ENCODE results near the gene JUP.

The JUP gene

DNA sequence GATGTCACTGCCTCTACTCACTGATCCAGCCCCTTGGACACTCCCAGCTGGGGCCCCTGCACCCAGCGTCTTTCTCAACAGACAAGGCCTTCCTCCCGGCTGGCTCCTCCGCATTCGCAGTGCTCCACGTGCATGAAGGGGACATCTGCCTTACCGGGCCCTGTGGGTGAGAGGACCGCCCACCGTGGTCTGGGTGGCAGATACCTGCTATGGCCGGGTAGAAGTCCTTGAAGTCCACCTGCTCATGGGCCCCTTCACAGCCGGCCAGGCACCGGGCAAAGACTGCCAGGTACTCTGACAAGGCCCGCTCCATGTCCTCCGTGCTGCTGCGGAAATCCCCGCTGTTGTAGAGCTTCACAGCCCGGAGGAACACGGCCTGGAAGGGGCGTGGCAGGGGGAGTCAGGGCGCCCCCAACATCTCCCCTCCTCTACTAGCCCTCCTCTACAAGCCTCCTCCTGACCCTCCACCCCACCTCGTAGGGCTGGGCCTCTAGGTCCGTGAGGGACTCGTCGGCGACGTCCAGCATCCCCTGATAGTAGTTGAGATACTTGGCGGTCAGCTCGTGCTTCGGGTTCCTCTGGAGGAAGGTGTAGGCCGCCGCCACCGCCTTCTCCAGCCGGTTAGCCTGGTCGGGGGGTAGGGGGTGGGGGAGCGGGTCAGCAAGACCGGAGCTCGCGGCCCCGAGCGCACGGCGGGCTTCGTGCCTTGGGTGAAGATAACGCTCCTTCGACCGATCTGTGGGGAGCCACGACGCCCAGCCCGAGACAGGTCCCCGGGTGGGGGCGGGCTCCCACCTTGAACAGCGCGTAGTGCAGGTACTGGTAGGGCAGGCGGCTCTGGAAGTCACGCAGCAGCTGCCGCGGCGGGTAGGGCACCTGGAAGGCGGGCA, 24.4 kb upstream of the JUP start:
- DNase-seq (ENCODE audit: low spot score), result no peak

DNA sequence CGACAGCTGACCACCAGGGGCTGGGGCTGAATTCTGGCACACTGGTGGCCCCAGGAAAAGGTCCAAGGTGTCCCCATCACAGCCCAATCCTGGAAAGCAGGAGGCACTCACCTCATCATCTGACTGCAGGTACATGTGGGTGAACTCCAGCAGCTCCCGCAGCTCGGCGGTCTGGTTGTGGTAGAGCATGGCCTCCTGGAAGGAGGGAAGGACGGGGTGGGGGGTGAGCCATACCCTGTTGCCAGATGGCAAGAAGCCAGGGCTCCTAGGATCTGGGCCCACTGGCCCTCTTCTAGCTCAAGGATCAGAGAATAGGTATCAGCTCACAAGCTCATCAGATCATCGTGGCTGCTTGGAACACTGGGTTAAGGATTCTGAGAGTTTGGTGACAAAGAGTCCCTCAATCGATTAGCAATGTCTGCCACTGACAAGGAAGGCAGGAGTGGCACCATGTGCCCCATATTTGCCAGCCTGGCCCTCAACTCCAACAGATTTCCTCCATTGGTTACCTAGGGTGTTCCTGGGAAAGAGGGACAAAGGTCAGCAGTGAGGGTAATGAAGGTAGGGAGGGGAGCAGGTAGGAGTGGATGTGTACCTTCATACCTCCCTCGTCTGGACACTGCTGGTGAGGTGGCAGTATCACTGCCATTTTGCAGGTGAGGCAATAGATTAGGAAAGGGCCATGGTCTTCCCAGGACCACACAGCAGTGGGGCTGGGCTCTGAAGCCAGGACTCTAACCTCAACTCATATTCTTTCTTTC, 20.4 kb upstream of the JUP start:
- DNase-seq (ENCODE audit: low spot score), result no peak

DNA sequence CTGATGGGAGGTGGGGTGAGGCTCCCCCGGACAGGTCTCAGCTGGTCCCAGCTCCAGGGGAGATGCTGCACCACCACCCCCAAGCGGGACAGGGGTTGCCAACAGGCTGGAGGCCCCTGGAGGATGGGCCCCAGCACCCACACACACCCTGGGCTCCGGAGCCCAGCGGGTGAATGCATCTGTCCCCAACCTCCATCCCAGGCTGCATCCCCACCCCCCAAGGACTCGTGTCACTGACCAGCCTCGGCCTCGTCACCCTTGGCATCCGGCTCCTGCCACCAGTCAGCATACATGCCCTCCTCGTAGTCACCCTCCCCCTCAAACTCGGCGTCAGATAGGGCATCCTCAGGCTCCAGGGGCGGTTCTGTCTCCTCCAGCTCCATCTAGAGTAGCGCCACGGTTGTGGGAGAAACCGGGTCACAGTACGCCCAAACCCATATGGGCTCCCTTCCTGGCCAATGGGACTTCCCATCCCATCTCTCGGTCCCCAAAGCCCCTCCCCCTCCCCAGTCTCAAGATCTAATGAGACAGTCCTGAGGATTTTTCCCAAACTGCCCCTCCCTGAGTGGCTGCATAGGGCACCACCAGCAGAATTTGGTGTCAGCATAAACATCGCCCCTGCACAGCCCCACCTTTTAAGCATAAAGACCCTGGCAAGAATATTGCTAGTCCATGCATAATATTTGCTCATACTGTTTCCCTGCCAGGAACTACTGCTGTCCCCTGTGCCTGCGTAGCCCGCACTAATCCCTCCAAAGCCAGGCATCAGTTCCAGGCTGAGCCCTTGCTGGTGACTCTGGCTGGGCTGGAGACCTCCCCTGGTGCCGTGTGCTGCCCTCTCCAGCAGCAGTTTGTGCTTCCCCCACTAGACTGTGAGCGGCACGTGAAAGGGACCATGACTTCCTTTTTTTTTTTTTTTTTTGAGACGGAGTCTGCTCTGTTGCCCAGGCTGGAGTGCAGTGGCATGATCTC, 16.8 kb upstream of the JUP start:
- DNase-seq (ENCODE audit: low spot score), result no peak

DNA sequence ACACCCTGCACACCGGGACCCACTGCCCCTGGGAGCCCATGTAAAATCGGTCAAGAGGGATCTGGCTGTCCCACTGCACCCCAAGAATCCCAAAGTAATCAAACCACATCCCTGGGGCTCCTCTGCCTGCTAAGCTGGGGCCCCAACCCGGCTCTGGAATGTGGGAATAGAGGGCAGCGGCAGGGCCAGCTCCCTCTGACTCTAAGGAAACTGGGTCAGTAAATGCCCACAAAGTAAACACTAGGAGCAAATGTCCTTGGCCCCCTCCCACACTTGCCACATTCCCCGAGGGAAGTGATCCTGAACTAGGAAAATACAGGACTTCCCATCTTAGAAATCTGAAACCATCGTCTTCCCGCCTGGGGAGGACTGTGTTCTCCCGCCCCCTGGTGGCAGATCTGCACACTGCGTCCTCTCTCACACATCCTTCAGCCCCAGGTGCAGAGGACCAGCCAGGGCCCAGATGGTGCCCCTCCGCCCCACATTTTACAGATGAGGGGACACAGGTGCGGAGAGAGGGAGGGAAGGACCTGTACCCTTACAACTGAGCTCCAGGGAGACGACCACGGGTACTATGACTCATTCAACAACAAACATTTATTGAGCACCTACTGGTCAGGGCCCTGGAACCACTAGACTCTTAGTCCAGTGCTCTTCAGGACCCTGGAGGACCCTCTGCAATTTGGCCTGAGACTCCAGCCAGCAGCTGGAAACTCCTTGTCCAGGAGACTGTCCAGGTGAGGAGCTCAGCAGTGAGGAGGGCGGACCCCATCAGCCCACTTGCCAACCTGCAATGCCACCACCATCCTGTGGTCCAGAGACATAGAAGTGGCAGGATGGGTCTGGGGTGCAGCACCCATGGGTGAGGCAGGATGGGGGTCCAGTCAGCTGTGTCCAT, 15.1 kb upstream of the JUP start:
- DNase-seq (ENCODE audit: low spot score), result peak; percentile 82

DNA sequence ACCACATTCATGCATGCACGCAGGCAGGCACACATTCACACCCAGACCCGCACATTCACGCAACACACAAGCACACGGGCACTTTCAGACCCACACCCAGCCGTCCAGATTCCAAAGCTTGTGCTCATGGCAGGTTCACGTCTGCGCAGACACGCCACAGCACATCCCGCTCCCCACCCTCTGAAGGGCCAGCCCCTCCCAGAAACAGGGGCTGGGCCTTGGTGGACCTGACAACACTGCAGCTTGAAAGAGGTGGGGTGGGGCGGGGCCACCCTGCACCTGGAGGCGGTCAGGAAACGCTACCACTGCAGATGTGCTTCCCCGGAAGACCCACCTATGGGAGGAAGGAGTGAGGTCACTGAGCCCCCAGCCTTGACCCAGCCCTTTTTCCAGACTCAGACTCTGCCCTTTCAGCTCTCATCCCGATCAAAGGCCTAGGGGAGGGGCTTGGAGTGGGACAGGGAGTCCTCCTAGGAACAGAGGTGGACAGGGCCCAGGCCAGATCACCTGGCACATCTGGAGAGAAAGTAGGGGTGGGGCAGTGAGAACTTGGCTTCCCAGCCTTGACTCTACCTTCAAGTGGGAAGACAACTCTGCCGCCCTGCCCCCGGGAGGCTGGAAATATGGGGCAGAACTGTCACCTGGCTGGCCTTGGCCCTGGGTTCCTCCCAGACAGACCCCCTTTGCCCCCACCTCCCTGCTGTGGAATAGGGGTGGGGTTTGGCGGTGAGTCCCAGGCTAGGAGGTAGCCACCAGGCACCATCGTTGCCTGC, 14.3 kb upstream of the JUP start:
- peak; percentile 42 for DNase-seq (ENCODE audit: low spot score)

DNA sequence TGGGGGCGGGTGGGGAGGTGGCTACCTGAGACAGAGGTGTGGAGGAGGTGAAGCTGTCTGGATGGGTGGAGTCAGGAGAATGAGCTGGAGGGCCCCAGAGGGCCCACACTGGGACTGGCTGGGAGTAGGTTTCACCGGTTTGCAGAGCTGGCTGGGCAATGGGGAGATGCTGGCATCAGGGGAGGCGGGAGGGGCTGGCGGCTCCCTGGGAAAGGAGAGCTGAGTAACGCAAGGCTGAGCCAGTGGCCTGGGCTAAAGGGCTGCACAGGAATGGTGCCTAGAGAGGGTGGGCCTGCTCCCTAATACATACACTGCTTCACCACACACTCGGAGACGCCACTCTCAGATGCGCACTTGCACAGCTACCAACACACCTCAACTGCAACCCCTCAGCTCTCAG, 12.9 kb upstream of the JUP start:
- DNase-seq (ENCODE audit: low spot score), result no peak

DNA sequence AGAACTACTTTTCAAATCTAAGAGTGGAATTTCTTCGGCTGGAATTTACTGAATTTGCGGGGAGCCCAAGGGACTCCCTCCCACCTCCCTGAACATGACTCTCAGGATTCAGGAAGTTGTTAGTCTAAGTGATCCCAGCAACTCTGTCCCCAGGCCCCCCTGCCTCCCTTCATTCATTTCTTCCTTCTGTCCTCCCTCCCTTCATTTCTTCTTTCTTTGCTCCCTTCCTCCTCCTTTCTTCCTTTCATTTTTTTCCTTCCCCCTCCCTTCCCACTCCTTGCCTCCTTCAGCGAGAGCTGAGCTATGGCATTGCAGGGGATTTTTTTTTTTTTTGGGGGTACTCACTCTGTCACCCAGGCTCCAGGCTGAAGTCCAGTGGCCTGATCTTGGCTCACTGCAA, 10.9 kb upstream of the JUP start:
- DNase-seq (ENCODE audit: low spot score), result no peak

DNA sequence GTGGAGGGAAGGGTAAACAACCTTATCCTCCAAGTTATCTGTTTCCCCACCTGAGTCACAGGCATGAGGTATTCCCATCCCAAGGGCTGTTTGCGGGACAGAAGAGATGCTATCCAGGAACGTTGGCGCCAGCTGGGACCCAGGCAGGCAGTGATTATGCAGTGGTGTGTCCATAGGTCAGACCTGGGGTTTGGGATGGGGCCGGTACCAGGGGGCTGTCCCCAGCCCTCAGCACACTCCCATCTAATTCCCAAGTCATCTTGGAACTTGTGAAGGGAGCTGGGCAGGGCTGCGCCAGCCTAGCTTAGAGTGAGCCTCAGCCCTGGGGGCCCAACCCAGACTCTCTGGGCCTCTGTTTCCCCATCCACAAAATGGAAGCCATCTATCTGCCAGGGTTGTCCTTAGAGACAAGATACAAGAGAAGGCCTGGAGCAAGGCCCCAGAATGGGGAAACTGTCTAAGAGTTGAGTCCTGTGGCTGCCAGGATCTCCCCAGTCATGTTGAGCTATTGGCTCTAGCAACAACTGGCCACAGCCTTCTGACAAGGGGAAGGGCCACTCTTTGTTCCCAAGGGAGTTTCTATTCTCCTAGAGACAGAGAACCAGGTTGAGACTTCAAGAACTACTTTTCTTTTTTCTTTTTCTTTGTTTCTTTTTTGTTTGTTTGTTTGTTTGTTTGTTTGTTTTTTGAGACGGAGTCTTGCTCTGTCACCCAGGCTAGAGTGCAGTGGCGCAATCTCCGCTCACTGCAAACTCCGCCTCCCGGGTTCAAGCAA, 9.8 kb upstream of the JUP start:
- no peak for DNase-seq (ENCODE audit: low spot score)

DNA sequence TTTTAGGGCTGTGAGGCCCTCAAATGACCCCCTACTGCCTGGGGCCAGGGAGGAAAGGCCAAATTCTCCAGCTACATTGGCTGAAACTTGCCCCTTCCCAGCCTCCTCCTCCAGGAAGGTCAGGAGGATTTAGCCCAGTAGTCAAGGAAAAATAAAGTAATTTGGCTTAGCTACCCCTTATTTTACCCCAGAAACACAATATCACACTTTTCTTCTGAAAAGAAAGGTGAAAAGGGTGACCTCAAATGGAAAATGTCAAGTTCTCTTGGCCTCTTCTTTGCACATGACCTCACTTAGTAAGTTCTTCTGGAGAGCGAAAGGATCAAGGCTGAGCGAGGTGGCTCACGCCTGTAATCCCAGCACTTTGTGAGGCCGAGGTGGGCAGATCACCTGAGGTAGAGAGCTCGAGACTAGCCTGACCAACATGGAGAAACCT, 8.0 kb upstream of the JUP start:
- no peak for DNase-seq (ENCODE audit: low spot score)

DNA sequence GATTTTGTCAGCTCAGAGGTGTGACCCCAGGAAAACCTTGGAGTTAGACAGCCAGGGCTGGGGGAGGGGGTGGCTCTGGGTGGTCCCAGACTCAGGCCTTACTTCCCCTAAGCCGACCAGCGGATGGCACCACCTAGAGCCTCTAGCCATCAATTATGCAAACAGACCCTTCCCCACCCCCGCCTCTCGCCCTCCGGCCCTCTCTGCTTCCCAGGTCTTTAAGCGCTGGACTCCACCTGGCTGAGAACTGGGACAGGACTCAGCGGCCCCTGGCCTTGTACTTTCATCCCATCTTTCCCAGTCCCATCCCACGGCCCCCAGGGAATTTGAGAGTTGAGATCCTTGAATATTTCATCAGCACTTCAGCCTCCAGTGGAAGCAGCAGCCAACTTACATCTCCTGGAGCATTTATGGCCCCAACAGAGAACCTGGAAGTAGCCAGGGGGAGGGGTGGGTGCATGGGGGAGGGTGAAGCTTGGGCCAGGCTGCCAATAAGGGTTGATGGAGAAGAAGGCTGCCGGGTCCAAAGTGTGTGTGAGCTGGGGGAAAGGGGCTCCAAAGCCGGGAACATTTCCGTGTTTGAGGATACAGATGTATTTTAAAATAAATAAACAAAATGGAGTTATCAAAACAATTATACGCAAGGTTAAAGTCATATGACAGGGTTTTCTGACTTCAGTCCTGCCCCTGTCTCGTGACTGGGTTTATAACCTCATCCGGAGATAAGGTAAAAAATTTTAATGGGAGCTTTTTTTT, 7.5 kb upstream of the JUP start:
- no peak for DNase-seq (ENCODE audit: low spot score)

DNA sequence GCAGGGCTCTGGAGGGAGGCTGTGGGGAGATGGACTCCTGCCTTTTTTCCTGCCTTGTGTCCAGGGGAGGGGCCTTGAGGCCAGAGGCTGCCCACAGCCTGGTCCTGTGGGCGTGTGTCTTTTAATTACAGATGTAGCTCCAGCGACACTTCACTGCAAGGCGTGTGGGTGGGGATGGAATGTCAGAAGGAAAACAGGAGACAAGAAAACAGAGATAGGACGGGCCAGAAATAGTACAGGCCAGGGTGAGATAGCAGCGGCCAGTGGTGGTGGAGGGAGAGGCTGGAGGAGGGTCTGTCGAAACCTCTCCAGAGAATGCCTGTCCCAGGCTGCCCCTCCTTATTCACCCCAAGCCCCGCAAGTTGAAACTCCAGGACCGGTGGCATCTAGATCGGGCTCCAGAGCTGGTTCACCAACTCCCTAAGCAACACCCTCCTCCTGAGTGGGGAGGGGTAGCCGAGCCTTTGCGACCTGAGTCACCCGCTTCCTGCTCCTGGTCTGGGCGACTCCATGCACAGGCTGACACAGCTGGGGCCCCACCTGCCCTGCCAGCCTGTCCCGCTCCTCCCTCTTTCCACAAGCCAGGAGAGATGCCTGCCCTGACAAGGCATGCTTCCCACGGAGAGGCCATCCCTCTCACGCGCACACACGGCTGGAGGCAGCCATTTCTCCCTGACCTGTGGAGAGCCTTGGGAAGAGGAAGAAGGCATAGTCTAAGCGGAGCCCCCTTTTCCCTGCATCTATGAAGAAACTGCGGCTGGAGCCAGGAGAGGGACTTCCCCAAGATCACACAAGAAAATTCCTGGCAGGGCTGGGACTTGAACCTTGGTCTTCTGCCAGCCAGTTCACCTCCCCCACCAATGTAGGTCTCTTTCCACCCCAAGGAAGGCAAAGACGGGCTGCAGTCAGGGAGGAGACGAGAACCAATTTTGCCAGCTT, 6.6 kb upstream of the JUP start:
- DNase-seq (ENCODE audit: low spot score), result peak; percentile 68

DNA sequence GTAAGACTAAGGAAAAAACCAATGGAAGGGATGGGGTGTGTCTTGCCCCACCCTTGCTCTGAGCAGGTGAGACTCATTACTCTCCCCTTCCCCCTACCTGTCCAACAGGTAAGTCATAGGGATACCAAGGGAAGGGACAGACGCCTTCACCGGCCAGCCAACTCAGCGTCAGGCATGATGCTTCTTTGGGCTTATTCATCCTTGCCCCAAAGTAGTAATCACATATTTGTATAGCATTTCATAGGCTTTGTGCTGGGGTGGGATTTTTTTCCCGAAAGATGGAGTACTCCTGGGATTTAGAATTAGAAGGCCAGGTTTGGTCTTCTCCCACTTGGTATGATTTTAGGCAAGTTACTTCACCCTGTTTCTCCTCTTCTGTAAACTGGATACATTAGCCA, 509 bp upstream of the JUP start:
- DNase-seq (ENCODE audit: low spot score), result no peak

DNA sequence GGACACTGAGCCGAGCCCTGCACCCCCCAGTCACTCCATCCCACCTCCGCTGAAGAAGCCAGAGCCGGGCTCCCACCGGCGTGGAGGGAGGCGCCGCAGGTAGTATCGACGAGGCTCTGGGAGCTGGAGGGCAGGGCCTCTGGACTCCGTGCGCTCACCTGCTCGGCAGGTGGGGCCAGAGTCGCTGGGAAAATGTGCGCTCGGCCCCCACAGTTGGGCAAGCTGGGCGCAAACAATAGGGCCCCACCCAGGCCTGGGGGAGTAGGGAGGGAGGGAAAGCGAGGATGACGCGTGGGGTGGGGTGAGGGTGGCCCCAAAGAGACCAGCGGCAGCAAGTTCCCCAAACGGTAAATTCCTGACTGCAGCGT, 668 bp downstream of the JUP start:
- DNase-seq (ENCODE audit: low spot score), result no peak

DNA sequence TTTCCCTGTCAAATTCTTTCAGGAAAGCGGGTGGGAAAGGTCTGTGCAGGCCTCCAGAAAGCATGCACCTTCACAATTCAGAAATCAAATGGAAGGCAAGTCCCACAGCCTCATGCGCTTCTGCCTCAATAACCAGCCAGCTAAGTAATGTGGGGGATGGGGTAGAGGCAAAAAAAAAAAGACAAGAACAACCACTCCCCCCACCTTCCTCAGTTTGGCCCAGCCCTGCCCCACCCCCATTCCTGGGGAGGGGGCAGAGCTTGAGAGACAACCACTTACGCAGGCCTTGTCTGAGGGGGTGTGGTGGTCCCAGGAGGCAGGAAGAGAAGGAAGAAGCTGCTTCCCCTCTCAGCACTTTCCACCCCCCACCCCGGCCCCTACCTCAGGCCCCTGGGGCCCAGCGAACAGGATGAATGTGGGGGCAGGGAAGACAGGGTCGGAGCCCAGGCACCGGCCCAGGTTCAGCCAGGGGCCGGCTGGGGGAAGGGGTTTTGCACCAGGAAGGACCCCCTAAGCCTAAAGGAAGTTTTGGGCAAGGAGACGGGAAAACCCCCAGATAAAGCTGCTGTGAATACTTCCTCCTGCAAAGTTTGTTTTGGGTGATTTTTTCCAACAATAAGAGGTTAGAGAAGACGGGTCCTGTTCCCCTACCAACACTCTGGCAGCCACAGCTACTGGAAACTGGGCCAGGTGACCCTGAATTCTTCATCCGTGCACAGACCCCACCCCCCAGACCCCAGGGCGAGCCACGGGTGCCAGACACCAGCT, 1.2 kb downstream of the JUP start:
- DNase-seq (ENCODE audit: low spot score), result peak; percentile 64

DNA sequence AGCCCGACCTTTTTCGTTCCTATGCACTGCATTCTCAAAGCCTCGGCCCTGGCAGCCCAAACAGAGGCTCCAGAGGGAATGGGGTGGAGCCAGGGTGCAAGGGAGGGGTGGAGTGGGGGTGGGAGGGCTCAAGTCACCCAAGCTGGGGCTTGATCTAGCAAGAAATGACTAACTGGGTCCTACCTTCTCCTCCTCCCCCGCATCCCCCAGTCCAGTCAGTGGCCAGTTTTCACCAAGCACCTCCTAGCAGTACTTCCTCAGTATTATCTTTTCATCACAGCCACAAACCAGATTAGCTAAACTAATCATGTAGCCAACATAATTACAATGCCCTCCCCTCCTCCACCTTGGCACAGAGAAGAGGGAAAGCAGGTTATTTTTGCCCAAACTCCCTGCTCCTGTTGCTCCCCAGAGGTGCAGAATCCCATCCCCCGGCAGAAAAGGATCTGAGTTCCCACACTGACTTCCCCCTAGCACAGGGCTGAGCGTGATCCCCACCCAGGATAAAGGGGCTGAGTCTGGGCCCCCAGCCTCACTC, 2.2 kb downstream of the JUP start:
- peak; percentile 48 for DNase-seq (ENCODE audit: low spot score)

DNA sequence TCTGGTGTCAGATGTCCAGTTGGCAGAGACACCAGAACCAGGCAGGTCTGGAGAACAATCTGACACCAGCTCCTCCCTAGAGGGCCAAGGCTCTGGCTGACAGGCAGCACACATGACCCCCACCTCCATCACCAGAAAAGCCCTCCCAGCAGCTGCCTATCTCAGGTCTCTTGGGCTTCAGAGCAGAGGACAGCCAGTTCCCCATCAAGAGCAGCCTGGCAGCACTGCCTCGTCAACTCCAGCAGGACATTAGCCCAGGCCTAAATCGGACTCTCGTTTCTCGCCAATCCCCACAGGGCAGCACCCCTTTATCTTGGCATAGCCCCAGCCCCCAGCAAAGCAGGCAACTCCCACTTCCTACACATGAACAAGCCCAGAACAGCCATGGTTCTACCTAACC, 4.4 kb downstream of the JUP start:
- no peak for DNase-seq (ENCODE audit: low spot score)
